ENCODE data around the gene TULP4.

TULP4 gene

DNA sequence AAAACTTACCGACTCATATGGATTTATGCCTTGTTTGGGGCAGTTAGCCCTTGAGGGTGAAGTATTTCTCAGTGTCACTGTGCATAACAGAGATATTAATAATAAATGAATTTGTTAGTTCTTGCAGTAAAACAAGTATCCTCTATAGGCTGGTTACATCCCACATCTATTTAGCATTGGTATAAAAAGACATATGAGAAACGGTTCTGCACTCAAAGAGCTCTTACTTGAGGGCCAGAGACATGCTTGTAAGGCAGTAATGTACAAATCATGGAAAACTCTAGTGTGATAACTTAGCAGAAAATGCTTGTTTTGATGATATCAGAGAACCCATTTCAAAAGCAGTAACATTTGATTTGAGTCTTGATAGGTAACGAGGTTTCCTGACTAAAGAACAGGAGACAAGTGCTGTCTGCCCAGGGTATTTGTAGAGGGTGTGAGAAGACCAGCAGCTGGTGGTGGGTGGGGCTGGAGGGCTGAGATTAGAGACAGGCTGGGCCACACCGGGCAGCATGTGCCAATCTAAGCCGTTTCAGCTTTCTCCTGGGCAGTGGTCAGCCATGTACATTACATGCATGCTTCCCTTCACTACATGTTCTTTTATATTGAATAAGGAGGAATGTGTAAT, 46.3 kb downstream of the TULP4 start:
- no peak for DNase-seq (ENCODE audit: low read depth in 2 of 2)

DNA sequence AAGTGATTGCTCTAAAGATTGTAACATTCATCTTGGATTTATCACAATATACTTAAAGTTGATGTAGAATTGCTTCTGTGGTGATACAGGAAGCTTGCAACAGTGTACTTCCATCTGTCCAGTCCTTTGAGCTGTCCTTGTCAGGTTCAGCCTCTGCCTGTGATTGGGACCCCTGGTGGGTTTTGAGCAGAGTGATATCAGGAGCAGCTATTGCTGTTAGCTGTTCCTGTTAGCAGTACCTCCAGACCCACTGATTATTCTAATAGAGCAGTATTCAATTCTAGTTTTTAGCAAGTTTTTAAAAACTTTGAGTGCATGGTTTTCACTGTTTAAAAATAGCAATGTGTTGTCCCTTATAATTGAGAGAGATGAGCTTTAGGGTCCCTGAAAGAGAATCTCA, 48.8 kb downstream of the TULP4 start:
- DNase-seq (ENCODE audit: low read depth in 2 of 2): no peak

DNA sequence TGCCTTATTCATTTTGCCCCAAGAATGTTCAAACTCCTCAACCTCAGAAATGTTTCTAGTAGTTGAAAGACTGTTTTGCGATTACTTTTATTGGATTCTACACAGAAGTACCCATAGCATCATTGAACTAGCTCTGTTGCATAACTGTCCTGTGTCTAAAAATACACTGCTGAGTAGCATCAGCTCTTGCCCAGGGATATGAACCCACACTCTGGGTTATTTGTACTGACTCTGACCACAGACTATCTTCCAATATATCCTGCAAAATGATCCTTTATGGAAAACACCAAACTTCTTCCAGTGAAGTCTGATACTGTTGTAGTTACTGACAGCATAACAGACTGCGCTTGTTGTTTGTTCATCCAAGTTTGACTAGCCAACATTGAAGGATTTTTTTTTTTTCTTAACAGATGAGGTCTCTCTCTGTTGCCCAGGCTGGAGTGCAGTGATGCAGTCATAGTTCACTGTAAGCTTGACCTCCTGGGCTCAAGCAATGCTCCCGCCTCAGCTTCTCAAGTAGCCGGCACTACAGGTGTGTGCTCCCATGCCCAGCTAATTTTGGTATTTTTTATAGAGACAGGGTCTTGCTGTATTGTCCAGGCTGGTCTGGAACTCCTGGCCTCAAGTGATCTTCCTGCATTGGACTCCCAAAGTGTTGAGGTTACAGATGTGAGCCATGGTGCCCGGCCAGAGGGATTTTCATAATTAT, 49.9 kb downstream of the TULP4 start:
- DNase-seq (ENCODE audit: low read depth in 2 of 2): no peak

DNA sequence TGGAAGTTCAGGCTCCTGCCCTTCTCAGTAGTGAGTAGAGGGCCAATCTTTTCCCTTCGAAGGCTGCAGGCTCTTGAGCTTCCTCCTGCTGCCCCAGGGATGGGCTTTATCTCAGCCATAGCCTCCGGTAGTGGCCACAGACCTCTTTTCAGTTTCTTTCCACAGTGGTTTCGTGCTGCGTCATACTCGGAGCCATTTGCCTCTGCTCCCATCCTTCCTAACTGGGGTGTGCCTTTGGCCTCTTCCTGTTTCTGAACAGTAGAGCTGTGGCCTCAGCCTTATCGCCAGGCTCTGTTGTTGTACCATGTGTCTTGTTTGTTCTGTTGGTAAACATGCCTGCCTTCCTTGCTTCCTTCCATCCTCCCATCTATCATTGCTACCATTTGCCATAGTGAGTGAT, 54.1 kb downstream of the TULP4 start:
- no peak for DNase-seq (ENCODE audit: low read depth in 2 of 2)

DNA sequence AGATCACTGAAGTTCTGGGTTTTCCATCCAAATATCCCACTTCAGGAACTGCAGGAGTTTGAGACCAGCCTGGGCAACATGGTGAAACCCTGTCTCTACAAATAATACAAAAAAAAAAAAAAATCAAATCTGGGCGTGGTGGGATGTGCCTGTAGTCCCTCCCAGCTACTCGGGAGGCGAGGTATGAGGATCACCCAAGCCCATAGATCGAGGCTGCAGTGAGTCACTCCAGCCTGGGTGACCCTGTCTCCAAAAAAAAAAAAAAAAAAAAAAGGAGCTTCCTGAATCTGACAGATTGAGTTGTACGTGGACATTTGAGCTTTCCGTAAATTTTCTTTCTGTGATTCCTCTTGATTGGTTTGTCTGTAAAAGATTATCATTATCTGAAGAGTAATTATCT, 55.6 kb downstream of the TULP4 start:
- DNase-seq (ENCODE audit: low read depth in 2 of 2): no peak

DNA sequence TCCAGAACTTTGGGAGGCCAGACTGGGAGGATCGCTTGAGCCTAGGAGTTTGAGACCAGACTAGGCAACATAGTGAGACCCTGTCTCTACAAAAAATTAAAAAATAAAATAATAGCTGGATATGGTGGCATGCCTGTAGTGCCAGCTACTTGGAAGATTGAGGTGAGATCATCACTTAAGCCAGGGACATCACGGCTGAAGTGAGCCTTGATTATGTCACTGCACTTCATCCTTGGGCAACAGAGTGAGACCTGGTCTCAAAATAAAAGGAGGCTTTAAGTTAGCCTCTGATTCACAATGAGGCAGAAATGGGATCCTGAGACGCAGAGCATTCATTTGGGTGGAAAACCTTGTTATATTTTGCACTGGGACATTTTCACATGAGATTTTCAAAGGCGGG, 57.0 kb downstream of the TULP4 start:
- DNase-seq (ENCODE audit: low read depth in 2 of 2): no peak

DNA sequence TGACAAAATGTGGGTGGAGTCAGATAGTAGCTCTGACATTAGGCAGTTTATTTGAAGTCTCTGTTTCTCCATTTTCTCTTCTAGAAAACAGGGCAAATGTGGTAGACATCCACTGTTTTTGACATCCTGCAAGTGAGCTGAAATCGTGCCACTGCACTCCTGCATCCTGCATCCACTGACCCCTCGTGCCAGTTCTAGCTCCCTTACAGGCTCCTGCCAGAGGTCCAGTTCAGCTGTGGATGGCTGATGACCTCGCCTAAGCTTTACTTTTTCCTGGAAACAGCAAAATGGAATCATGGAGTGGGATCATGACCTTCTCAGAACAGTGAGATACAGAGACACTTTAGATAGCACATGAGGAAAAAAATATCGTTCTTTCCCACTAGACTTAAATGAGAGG, 58.5 kb downstream of the TULP4 start:
- no peak for DNase-seq (ENCODE audit: low read depth in 2 of 2)

DNA sequence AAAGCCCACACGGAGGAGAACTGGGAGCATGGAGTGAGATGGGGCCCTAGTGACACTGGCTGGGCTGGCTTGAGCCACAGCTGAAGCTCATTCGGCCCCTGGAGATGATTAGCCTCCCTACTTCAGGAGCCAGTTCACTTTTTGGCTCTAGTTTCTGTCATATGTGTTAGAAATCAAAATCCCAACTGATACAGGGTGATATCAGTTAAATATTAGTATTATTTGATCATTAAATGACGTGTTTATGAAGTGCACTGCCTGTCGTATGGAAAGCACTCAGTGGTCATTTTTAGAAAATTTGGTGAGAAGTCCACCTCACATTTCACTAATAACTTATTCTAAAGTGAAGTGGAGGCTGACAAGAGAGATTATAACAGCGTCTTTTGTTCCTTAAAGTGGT, 59.0 kb downstream of the TULP4 start:
- no peak for DNase-seq (ENCODE audit: low read depth in 2 of 2)

DNA sequence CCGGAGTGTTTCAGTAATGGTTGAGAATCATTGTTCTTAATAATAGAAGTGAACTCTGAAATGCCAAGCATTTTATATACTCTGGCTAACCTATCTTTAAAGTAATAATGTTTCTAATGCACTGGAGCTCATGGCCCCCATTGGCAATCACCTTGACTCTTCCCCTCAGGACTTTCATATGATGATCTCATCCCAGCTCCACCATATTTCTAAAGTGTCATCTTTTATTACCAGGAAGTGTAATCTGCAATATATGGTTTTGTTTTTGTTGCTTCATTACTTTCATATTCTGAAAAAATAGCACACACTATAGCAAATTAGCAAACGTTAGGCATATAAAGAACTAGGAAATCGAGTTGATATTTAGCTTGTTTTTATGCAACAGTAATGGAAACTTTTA, 60.3 kb downstream of the TULP4 start:
- DNase-seq (ENCODE audit: low read depth in 2 of 2): no peak

DNA sequence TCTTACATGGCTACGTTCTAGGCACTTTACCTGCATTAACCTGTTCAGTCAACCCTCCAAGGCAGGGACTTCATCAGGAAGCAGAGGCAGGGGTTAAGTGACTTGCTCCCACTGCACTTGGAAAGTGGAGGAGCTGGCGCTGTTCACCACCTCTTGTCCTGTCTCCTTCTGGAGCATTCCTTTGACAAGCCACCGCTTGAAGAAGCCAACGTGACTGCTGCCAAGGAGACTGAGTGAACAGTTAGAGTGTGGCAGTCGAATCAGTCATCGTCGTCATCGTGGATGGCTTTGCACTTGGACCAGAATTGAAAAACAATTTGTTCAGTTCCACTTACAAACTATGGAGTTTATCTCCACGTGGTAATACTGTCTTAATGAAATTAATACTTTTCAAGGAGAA, 60.9 kb downstream of the TULP4 start:
- no peak for DNase-seq (ENCODE audit: low read depth in 2 of 2)

DNA sequence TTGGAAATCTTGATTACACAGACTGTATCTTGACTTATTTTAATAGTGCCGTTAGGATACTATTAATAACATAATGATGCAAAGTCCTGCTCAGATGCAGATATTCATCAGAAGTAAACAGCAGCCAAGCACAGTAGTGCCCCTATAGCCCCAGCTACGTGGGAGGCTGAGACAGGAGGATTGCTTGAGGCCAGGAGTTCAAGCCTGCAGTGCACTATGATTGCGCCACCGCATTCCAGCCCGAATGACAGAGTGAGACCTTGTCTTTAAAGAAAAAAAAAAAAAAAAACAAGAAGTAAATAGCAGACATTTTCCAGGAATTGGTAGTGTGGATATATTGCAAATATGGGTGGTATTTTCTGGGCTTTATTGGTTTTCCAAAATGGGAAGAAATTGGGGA, 61.8 kb downstream of the TULP4 start:
- no peak for DNase-seq (ENCODE audit: low read depth in 2 of 2)

DNA sequence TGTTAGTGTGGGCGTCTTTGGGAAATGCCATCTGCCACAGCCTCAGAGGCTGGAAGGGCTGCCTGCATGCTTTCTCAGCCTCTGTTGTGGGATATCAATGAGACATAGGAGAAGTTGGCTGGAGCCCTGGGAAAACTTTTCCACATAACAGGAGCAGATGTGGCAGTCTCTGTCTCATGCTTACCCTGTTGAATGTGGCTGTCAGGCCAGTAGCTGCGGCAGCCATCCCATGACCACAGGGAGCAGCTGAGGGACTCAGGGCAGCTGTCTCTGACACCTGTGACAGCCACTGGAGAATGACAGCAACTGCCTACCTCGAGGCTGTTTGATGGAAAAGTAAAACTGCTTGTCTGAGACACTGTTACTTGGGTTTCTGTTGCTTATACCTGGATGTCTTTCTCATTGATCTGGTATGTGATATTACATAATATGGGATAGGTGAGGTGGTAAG, 64.4 kb downstream of the TULP4 start:
- DNase-seq (ENCODE audit: low read depth in 2 of 2): no peak

DNA sequence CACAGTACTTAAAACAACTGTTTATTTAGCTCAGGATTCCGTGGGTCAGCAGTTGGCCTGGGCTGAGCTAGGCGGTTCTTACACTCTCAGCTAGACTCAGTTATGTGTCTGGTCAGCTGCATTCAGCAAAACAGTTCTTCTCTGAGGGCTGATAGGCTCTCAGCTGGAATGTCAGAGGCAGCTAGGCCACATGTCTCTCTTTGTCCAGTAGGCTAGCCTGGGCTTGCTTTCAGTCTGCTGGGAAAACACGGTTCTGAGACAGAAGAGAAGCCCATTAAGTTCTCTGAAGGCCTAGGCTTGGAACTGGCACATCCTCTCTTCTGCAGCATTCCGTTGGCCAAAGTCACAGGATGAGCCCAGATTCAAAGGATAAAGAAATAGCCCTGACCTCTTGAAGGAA, 65.6 kb downstream of the TULP4 start:
- no peak for DNase-seq (ENCODE audit: low read depth in 2 of 2)

DNA sequence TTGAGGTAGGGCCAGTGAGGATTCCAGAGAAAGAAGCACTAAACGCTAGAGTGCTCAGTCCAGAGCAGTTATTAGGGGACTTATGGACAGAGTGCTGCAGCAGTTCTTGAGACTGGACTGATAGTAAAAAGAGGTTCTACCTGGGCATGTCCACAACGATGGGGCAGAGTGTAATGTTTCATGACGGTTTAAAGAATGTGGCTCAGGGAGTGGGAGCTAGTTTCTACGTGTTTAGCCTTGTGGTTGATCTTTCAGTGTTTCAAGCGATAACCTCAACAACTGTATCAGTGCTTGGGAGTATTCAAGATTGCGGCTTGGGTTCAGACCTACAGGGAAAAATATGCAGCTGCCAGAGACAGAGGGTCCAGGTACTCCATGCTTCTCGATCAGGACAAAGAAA, 67.1 kb downstream of the TULP4 start:
- DNase-seq (ENCODE audit: low read depth in 2 of 2): no peak

DNA sequence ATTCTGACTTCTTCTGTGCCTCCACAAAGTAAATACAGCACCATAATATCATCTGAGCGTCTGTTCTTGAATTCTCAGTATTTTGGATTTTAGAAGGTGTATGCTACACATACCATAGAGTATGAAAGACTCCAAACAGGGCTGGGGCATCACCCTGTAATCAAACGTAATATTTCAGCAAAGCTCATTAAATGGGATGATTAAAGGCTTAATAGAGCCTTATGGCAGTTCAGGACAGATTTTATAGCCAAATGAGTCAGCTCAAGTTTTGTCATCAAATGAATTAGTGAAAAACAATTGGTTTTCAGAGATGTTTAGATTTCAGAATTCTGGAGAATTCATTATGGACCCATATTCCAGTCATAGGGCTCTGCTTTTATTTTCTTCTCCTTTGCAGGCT, 68.9 kb downstream of the TULP4 start:
- DNase-seq (ENCODE audit: low read depth in 2 of 2): no peak

DNA sequence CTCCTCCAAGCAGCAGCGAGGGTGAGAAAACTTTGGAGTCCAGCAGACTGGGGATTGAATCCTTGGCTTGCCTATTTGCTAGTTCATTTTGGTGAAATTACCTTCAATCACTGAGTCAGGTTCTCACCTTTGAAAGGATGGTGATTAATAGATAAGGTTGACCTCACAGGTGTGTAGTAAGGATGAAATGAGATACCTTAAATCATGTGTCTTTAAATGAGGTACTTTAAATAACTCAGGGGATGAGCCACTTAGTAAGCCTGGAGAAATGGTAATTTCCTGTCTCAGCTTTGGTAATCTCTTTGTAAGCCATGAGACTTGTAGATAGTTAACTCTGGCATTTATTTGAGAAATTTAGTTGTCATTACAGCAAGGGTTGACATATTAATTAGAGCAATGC, 70.2 kb downstream of the TULP4 start:
- DNase-seq (ENCODE audit: low read depth in 2 of 2): no peak

DNA sequence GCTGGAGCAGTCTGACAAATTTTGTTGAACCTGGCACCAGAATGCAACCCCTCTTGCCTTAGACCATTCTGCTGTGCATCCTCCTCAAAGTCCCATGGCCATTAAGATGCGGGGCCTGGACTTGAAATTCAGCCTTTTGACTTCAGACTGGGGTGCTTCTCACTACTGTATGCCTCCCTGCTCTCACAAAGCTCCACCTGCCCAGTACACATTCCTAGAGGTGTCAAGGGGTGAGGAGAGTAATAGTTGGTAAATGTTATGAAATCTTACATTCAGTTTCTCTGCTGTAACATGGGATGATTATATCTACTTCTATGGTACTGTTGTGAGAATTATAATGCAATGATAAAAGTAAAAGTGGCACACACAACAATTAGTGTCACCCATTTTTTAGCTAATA, 70.8 kb downstream of the TULP4 start:
- DNase-seq (ENCODE audit: low read depth in 2 of 2): no peak

DNA sequence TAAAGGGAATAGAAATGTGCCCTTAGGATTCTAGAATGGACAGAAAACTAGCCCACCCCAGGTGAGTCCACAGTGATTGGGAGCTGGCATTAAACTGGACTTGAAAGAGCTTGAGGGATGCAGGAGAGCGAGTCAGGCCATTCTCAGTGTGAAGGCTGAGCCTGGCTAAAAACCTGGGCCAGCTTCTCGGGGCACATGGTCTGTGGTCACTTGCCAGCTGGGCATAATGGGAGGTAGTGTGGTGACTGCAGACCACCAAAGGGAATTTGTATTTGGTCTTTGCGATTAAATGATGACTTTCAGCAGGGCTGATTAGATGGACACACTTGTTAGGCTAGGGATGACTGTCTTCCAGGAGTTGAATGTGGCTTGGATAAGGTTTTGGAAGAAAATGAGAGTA, 71.3 kb downstream of the TULP4 start:
- DNase-seq (ENCODE audit: low read depth in 2 of 2): no peak

DNA sequence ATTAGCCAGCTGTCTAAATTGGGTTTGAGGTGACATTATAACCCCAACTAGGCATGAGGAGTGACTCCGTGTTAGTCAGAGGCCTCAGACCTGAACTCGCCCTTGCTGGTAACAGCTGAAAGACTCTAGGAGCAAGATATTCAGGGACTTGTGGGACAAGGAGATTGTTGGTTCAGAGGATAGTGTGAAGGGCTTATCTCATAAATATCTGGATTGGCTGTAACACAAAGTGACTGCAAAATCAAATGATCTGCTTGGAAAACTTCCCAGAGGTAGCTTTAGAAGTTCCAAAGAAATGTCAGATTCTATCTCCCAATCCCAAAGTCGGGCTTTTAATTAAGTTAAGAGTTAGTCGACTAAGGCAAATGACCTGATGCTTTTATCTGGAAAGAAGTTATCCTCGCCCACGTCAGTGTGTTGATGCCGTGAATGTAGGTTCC, 72.4 kb downstream of the TULP4 start:
- DNase-seq (ENCODE audit: low read depth in 2 of 2): no peak

DNA sequence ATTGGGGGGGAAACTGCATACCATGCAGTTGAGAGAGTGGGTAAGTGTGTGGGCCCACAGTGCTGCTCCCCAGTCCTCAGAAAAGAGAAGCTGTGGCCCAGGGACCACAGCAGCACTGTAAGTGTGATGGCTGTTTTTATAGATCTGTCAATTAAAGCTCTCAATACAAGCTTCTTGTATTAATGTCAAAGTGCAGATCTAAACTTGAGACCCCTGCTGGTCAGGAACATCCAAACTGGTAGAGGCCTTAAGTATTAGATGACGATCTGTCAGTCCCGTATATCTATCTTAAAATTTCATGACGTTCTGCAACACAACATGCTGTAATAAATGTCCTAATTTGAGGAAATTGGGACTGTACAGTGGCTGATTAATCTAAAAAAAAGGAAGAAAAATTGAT, 74.8 kb downstream of the TULP4 start:
- no peak for DNase-seq (ENCODE audit: low read depth in 2 of 2)

DNA sequence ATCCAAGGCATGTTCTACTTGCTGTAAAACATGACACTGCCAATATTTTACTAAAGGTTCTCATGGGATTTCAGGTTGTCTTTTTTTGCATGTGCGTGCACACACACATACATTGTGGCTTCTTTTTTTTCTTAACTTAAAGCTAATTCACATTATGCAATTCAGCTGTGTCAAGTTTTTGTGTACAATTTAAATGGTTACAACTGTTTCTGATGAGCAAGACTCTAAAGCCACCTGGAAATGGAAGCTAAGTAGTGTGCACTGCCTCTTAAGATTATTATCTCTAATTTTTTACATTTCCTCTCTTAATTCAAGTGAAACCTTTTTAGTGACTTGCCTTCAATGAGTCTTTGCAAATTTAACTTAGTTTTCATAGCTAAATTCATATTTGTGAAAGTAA, 75.3 kb downstream of the TULP4 start:
- no peak for DNase-seq (ENCODE audit: low read depth in 2 of 2)

DNA sequence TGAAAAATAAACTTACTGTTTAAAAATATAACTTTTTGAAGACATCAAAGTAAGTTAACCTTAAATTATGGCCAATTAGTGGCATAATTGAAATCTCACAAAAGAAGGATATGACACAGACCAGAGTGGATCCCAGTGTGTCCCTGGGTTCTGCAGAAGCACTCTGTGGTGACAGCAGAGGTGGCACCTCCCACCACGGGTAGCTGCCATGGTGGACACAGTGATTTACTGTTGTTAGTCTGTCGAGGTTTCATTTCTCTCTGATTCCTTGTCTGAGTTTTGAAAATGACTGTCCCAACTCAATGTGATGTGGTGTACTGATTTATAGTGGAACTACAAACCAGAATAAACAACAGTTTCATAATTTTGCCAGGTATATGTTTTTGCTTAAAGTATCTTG, 76.5 kb downstream of the TULP4 start:
- no peak for DNase-seq (ENCODE audit: low read depth in 2 of 2)

DNA sequence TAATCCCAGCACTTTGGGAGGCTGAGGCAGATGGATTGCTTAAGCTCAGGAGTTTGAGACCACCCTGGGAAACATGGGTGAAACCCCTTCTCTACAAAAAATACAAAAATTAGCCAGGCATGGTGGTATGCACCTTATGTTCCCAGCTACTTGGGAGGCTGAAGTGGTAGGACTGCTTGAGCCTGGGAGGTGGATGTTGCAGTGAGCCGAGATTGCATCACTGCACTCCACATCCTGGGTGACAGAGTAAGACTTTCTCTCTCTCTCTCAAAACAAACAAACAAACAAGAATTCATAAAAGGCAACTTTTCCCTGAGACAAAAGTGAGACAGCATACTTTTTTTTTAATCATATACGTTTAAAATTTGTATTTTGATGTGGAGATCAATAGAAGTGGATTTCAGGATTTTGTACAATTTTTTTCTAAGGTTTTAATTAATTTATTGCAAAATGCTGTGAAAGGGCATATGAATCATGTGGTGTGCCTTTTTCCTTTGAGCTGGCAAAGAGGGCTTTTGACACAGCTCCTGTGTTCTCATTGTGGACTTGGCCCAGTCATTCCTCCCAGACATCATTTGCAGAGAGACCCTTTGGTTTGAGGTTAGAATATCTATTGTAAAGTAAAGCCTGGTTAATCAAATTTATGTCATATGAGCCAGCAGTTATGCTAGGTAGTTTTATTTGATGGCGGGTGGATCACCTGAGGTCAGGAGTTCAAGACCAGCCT, 77.1 kb downstream of the TULP4 start:
- no peak for DNase-seq (ENCODE audit: low read depth in 2 of 2)
